NK-92 treated with Interleukin-12 subunit alpha and Interleukin-12 subunit beta, amount 100 ng/mL, for 24 hours (cell line): Measurements from ENCODE around the gene PREPL.

Experiments
- DNase-seq: peaks from one replicate; lab custom pipeline; 2025; lab: John Stamatoyannopoulos, UW

Gene PREPL

DNA sequence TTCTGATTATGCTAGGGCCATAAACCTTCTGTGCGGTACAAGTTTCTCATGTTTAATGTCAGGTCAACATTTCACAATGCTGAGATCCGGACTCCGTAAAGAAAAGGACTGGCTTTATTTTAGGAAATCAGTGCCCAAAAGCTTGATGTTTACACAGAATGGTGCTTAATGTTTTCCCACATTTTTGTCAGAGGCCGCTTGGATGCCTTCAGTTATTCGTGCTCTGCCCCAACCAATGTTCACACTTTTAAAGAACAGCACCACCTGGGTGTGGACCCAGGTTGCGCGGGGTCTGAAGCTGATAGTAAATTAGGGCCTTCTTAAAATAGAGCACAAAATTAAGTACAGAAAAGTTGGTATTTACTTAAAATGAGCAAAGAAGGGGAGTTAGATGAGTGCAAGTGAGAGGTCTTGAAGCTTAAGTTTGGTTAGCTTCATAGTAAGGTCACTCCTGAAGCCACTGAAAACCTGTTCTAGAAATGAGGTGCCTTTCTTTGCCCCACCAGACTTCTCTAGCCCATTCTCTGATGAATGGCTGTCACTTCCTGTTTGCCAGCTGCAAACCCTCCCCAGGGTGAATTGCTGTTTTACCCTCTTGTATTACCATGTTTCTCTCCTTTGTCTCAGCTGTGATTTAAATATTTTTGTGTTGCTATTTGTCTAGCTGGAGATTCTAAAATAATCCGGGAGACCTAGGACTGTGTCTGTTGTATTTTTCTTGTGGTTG is 65.5 kb downstream of the PREPL start:
- DNase-seq: no peak

DNA sequence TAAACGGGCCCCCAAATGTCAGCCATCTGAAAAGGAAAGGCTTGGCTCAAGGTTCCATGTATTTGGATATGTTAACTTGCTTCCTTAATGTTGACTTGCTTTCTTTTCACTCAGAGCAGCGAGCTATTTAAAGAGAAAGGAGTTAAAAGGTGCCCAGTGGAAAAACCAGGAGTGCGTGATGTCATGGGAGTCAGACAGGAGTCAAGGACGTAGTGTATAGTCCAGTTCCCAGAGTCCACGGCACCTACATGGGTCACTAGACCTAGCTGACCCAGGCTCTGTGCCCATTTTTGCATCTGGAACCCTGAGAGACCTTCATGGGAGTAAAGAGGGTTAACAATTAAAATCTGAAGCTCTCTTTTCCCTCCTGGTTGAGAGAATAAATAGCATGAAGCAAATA is 66.2 kb downstream of the PREPL start:
- no peak for DNase-seq

DNA sequence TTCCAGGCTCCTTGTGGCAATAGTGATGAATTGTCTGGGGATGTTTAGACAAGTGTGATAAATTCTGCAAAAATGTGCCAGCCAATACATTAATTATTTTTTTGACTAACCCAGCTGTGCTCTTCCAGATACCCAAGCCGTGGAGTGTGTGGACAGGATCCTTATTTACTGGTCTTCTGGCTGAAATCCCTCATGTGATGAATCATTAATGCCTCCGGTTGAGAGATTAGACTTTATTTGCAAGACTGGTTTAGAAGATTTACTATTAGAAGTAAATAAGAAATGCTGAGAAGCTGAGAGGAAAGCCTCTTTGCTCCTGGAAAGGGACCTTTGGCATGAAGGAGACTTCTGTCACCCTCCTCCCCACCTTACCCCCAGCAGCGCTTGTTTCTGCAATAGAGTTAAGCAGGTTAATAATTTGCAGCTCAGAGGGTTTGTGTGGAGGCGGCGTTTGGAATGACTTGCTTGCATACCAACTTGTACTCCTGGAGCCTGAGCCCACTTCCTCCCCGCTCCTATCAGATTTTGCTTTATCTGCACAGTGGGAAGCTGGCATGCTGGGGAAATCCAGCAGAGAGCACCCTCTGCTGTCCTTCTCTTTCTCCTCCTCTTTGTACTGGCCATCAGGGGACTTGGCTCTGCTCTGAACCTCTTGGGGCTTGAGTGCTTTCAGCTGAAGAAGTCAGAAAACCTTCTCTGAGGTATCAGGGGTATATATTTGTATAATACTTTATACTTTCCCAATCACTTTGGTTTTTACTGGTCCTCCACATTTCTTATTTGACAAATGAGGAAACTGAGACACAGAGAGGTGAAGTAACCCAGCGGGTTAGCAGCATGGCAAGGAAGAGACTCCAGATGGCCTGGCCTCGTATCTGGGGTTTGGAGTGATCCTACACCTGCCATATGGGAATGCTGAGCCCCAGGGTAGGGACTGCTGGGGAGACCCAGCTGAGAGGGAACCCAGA is 69.7 kb downstream of the PREPL start:
- no peak for DNase-seq

DNA sequence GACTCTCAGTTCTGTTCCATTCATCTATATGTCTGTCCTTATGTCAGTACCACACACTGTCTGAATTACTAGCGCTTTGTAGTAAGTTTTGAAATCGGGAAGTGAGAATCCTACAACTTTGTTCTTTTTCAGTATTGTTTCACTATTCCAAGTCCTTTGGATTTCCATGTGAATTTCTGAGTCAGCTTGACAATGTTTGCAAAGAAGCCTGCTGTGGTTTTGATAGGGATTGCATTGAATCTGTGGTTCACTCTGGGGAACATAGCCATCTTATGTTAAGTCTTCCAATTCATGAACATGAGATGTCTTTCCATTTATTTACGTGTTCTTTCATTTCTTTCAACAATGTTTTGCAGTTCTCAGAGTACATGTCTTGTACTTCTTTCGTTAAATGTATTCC is 71.0 kb downstream of the PREPL start:
- DNase-seq: no peak

DNA sequence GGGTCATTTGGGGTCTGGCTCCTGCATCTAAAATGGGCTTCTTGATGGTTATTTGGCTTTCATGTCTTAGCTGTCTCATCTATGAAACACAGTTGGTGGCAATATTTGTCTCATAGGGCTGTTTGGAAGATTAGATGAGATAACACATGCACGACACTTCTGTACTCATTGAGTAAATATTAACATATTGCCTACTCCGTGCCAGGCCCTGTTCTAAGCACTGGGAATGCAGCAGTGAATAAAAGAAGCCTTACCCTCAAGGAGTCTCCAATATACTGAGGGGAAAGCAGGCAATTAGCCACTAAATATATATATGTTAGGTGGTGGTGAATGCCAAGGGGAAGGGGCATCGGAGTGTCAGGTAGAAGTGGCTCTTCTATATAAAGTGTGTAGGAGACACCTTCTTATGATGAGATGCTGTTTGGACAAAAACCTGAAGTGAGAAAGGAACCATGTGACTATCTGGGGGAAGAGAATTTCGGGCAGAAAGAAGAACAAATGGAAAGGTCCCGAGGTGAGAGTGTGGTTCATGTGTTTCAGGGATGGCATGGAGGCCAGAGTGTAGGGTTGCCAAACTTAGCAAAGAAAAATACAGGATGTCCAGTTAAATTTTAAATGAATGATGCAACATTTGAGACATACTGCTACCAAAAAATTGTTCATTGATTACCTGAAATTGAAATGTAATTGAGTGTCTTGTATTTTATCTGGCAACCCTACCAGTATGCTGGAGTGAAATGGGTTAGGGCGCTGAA is 74.2 kb downstream of the PREPL start:
- no peak for DNase-seq

DNA sequence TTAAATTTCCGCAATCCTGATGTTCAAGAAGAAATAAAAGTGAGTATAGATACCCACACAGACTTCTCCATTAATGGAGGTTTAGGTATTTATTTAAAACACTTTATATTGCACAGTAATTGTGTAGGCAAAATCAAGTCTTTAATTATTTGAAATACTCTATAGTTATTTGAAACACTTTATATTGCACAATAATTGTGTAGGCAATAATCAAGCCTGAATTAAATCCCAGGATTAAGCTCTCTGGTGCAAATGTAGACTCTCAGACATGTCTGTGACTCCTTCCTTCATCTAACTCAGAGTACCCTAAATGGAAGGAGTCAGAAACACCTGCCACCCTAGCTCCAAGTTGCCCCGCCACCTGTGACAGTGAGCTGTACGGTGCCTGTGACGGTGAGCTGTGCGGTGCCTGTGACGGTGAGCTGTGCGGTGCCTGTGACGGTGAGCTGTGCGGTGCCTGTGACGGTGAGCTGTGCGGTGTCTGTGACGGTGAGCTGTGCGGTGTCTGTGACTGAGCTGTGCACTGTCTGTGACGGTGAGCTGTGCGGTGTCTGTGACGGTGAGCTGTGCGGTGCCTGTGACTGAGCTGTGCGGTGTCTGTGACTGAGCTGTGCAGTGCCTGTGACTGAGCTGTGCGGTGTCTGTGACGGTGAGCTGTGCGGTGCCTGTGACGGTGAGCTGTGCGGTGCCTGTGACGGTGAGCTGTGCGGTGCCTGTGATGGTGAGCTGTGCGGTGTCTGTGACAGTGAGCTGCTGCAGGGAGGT is 75.0 kb downstream of the PREPL start:
- DNase-seq: no peak

DNA sequence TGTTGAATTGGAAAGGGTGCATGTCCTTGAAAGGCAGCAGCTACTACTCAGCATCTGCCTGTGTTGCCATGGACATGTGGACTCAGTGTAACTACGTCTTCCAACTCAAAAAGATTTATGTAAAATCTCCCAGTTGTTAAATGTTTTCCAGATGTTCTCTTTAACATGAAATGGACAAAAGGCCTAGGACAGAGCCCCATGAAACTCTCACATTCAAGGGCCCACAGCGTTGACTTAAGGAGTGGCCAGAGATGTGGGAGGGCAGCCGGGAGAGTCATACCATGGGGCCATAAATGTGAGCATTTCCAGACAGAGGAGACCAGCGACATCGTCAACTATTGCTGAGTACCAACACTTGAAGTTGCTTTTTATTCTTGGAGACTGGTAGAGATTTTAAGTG is 76.1 kb downstream of the PREPL start:
- DNase-seq: no peak

DNA sequence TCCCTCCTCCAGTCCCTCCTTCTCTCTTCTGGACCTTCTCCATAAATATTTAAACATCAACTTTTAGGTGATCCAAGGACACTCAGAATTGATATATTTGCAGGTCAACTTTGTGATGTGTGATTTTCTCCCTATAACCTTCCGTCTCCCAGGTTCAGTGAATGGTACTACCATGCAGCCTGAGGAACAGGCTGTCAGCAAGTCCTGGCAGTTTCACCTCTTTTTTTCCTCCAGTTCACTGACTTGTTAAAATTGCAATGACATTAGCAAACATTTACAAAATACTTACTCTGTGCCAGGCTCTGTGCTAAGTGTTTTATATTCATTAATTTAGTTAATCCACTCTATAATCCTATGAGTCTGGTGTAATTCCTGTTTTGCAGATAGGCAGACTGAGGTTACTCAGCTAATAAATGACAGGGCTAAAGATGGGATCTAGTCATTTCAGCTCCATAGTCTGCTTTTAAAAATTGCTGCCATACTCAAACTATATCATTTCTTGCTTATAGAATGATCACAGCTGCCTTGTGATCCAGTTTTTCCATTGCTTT is 78.1 kb downstream of the PREPL start:
- DNase-seq: no peak

DNA sequence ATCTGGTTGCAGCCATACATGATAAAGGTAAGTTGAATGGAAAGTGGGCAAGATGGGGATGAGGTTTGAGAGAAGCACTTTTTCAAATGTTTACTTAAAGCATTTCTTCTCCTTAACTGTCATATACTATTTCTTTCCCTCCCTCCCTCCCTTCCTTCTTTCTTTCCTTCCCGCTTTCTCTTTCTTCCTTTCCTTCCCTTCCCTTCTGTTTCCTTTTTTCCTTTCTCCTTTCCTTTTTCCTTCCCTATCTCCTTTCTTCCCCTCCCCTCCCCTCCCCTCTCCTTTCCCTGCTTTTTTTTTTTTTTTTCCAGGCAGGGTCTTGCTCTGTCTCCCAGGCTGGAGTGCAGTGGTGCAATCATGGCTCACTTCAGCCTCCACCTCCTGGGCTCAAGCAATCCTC is 80.4 kb downstream of the PREPL start:
- DNase-seq: no peak

DNA sequence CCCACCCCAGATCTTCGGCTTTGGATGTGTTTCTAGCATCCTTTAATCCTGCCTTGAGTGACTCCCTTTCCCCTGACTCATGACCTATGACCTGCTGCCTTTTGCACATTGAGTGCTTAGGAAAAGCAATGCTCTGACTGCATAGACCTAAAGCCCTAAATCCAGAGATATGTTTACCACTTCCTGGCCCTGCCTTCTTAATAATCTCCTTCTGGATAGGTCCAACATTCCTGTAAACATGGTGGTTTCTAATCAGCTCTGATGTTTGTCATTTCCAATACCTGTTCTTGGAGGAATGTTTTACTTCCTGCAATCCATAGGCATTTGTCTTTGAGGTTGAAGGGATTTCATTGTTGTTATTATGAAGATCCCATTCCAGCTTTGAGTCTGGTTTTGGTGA is 83.8 kb downstream of the PREPL start:
- DNase-seq: no peak

DNA sequence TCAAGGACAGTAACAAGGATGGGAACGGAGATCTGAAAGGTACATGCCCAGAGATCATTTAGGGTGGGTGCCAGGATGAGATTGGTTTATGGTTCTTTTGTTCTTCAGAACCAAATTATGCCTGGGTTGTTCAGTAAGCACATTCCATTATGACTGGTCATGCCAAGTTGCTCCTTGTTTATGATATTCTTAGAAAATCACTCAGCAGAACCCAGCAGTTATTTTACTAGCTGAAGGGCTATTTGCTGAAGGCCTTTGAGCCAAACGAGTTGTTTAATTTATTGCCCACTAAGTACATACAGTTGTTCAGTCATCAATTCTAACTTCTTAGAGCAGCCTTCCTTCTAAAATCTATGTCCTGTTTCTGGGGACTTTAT is 85.4 kb downstream of the PREPL start:
- DNase-seq: no peak

DNA sequence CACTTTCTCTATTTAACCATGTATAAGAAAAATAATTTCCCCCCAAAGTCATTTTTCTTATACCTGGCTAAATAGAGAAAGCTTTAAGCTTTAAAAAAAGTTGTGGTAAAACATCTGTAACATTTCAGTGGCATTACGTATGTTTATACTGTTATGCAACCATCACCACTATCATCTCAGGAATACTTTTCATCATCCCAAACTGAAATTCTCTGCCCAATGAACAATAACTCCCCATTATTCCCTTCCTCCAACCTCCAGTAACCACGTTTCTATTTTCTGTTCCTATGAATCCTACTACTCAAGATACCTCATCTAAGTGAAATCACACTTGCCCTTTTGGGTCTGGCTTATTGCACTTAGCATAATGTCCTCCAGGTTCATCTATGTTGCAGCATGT is 87.7 kb downstream of the PREPL start:
- DNase-seq: no peak

DNA sequence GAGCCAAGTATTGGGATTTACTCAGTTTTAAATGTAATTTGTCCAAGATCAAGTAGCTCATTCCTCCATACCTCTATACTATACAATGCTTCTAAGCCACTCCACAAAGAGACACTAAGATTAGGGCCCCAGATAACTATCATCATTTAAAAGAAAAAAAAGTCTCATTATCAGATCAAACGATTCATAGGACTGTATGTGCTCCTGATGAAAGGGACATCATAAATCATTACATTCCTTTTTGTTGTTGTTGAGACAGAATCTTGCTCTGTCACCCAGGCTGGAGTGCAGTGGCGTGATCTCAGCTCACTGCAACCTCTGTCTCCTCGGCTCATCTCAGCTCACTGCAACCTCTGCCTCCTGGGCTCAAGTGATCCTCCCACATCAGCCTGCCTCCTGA is 88.2 kb downstream of the PREPL start:
- no peak for DNase-seq

DNA sequence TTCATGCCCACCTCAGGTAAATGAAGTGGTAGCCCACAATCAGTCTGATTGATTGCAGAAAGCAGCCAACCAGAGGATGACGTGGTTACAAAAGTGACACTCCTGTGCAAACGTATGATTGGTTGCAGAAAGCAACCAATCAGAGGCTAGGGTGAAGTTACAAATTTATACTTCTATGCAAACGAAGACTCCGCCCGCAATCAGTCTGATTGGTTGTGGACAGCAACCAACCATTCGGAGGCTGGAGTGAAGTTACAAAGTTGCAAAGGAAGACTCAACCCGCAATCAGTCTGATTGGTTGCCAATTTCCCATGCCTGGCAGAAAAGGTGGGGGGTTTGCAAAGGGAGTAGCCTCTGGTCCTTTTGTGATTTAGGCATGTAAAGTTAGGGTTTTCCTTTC is 90.0 kb downstream of the PREPL start:
- DNase-seq: no peak

DNA sequence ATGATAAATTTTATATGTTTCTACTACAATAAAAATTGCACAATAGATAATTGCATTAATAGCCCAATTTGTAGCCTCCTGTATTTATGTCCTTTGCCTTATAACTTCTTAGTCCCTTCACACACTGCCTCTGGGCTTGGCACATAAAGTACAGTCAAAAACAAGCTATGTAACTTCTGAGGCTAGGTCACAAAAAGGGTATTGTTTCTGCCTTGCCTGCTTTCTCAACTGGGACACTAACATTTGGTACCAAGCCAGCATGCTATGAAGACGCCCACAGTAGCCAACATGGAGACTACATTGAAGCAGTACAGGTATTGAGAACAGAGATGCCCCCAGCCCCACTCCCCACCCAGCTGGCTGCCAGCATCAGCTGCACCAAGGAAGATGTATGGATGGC is 91.5 kb downstream of the PREPL start:
- no peak for DNase-seq

DNA sequence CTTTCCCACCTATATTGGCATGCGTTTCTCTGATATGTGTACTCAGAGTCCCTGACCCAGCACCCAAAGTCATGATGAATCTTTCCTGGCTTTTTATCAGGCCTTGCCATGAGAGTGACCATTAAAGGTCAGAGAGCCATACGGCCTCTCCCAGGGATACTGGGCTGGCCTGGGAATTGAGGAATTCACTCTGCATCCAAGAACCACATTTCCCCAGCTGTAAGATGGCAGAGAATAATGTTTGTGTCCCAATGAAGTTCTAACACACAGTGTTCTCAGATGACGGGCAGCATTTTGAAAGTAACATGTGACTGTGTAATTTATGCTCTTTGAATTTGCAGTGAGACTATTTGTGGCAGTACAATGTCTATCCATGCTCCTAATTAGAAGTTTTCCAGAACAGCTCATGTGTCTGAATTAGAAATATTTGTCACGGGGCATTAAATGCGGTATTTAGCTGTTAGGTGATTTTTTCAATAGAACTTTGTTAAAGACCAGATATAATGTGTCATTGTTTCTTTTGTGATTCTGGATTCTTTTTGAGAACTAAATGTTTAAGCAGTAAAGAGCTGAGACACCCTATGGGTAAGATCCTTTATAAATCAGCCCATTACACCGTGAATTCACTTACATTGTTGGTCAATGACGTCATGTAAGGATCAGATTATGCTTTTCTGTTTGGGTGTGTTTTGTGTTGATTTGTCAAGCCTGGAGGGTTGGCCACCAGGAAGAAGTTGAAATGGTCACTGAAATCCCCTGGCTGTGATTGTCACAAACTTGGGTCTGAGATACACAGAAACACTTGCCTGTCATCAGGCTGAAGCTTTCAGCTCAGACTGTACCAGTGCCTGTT is 93.3 kb downstream of the PREPL start:
- DNase-seq: no peak
